ENCODE measurements around the gene C1orf210. TPM values are rescaled to one million over a fixed set of nuclear protein-coding genes. Genes with fewer than 3 reads are reported as not detected.

C1orf210 gene
- polyA plus RNA-seq, 3 donors = 25.6 to 27.8 (median 26.5) TPM

GRCh38 chr1:43275826-43276620 lies 9.4 kb downstream of the C1orf210 start:
- DNase-seq (ENCODE audit: low read depth in 3 of 3, low spot score in 2 of 3) = no peak

DNA sequence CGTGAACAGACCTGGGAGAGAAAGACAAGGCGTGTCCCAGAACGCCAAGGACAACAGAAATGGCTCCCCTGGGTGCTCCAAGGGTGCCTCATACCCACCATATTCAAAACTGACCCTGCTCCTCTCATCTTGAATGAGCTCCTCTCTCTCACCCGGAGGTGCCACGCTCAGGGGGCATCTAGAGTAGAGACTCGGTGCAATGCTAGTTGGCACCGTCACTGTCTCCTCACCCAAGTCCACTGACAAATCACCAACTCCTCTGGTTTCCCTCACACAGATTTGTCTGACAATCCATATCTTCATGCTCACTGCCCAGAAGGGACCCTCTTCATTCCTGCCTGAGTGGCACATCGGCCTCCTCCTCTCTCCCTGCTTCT lies 10.6 kb downstream of the C1orf210 start:
- DNase-seq (ENCODE audit: low read depth in 3 of 3, low spot score in 2 of 3) = no peak

DNA sequence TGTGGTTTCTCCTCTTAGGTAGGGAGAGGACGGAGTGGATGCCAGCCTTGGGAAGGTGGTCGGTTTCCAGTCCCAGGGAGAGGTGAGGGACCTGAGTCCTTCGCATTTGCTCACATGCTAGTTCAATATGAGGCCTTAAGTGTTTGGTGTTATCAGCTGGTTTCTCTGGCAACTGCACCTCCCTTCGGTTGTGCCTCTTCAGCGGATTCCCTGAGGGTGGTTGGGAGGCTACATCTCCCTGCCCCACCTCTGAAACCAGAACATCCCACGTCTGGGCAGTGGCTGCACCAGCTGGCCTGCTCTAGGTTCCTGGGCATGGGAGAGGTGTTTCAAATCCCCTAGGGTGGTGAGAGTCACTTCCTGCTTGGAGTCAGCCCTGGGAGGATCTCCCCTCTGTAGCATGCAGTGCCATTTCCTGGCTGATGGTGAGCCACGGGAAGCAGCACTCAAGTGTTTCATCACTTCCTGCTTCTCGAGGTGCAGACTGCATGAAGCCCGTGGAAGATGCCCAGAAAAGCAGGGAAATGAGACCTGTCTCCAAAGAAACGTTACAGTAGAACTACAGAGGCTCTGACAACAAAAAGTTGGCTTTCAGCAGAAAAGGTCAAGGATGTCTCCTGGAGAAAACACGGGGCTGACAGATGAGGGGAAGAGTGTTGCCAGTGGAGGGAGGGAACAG lies 11.1 kb downstream of the C1orf210 start:
- DNase-seq (ENCODE audit: low read depth in 3 of 3, low spot score in 2 of 3) = no peak

GRCh38 chr1:43273708-43274107 lies 11.7 kb downstream of the C1orf210 start:
- no peak for DNase-seq (ENCODE audit: low read depth in 3 of 3, low spot score in 2 of 3)

DNA sequence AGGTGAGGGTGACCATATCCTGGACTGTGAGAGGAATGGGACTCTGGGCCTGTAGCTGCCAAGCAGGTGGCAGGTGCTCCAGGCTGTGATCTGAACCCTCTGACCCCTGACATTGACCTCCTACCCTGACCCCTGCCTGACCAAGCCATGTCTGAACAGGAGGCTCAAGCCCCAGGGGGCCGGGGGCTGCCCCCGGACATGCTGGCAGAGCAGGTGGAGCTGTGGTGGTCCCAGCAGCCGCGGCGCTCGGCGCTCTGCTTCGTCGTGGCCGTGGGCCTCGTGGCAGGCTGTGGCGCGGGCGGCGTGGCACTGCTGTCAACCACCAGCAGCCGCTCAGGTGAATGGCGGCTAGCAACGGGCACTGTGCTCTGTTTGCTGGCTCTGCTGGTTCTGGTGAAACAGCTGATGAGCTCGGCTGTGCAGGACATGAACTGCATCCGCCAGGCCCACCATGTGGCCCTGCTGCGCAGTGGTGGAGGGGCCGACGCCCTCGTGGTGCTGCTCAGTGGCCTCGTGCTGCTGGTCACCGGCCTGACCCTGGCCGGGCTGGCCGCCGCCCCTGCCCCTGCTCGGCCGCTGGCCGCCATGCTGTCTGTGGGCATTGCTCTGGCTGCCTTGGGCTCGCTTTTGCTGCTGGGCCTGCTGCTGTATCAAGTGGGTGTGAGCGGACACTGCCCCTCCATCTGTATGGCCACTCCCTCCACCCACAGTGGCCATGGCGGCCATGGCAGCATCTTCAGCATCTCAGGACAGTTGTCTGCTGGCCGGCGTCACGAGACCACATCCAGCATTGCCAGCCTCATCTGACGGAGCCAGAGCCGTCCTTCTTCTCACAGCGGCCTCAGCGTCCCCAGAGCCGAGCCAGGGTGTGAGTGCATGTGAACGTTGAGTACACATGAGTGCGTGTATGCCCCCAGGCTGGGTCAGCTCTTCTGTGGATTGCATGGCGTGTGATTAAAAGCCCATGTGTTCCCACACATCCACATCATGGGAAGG lies 12.5 kb downstream of the C1orf210 start:
- DNase-seq (ENCODE audit: low read depth in 3 of 3, low spot score in 2 of 3) = no peak

DNA sequence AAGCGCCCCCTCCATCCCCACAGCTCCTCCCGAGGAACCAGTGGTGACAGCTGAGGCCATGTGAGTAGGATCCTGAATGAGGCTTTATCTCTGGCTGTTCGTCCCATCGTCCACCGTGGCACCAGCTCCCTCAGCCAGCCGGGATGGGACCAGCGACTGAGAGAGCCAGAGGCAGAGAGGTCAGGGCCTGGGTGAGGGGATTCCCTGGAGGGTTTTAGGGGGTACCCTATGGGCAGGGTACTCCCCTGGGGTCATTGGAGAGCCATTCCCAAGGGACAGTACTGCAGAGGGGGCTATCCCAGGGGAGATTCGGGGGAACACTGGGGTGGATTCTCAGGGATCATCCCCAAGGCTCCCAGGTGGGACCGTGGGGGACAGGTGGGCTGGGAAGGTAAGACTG lies 13.2 kb downstream of the C1orf210 start:
- no peak for DNase-seq (ENCODE audit: low read depth in 3 of 3, low spot score in 2 of 3)

DNA sequence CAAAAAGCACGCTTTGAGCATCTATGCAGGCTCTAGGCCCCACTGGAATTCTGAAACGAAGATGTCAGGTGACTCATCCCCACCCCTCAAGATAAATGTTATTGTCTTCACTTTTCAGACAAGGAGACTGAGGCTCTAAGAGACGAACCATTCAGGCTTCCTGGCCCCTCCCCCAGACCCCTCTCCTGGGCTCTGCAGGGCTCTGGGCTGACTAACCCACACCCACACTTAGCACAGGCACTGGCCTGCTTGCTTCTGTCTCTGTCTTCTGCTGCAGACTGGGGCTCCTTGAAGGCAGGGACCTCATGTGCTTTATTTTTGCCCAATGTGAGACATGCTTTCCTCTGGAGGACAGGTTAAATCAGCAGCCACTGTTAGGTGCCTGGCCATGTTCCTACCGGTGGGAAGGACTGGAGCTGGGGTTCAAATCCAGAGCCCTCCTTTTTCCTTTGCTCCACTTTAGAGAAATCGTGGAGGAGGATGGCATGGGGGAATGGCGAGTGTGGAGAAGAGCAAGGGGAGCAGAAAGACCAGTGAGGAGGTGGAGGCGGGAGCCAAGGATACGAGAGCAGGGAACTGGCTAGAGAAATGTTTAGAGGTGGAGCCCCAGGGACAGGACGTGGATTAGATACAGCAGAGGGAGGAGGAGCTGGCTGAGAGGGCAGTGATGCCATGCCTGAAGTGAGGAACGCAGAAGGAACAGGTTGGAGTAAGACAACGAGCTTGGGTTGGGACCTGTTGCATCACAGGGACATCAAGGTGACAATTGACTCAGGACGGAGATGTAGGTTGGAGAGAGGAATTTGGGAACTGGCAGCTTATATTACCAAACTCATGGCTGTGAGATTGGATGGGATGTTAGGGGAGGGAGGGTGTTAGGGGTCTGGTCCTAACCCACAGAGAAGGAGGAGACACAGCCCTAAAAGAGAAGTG lies 13.9 kb downstream of the C1orf210 start:
- no peak for DNase-seq (ENCODE audit: low read depth in 3 of 3, low spot score in 2 of 3)

GRCh38 chr1:43270421-43271095 lies 14.8 kb downstream of the C1orf210 start:
- no peak for DNase-seq (ENCODE audit: low read depth in 3 of 3, low spot score in 2 of 3)

DNA sequence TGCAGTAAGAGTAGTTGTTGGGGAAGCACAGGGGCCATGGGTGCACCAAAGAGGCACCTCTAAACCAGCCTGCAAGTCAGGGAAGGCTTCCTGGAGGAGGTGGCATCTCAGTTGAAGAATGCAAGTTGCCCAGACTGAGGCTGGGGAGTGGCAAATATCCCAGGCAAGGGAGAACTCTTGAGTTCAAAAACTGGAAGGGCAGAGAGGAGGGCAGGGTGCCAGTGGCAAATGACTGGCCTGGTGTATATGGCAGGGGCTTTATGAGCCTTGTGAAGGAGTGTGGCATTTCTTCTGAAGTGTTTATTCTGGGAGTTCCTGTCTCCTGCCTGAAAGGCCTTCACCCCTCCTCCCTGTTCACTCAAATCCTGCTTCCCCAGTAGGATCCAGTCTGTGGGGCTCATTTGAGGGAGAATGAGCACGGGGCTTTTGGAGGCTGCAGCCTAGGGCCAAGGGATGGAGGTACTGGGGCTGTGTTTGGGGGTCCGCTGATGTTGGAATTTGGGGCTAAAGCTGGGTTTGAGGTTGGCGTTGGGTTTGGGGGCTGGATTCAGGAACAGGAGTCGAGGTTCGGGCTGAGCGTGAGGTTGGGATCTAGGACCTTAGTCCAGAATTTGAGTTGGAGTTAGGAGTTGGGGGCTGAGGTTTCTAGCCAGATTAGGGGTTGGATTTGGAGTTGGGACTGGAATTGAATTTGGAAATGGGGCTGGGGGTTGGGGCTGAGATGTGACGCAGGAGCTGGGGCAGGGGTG lies 15.6 kb downstream of the C1orf210 start, which contains the start of gene TMEM125:
TMEM125 (plus strand) TSS at position 357 of the 749 bp plus-strand sequence. CDS start 2,740 bp downstream, outside the sequence.
- no peak for DNase-seq (ENCODE audit: low read depth in 3 of 3, low spot score in 2 of 3)

- no peak for DNase-seq (ENCODE audit: low read depth in 3 of 3, low spot score in 2 of 3)
Observed at GRCh38 chr1:43267818-43268425, 17.5 kb downstream of the C1orf210 start.

- DNase-seq (ENCODE audit: low read depth in 3 of 3, low spot score in 2 of 3) = no peak
Observed at GRCh38 chr1:43267291-43267805, 18.0 kb downstream of the C1orf210 start.

GRCh38 chr1:43266881-43267280 lies 18.5 kb downstream of the C1orf210 start:
- DNase-seq (ENCODE audit: low read depth in 3 of 3, low spot score in 2 of 3) = no peak

DNA sequence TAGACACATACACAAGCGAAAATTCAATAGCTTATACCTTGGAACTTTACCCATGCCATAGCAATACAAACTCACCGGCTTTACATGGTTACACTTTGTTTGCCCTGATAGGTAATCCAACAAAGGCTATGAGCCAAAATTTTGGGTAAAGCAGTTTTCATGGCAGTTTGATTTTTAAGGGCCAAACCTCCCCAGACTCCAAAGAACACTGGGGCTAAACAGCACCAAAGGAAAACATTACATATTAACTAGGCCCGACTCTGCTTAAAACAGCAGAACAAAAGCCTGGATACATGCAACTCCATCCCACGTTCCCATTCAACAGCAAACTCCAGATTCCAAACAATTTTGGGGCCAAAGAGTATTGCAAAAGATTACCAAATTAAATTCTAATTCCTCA lies 19.9 kb downstream of the C1orf210 start:
- no peak for DNase-seq (ENCODE audit: low read depth in 3 of 3, low spot score in 2 of 3)

GRCh38 chr1:43258370-43258769 lies 27.0 kb downstream of the C1orf210 start:
- no peak for DNase-seq (ENCODE audit: low read depth in 3 of 3, low spot score in 2 of 3)

DNA sequence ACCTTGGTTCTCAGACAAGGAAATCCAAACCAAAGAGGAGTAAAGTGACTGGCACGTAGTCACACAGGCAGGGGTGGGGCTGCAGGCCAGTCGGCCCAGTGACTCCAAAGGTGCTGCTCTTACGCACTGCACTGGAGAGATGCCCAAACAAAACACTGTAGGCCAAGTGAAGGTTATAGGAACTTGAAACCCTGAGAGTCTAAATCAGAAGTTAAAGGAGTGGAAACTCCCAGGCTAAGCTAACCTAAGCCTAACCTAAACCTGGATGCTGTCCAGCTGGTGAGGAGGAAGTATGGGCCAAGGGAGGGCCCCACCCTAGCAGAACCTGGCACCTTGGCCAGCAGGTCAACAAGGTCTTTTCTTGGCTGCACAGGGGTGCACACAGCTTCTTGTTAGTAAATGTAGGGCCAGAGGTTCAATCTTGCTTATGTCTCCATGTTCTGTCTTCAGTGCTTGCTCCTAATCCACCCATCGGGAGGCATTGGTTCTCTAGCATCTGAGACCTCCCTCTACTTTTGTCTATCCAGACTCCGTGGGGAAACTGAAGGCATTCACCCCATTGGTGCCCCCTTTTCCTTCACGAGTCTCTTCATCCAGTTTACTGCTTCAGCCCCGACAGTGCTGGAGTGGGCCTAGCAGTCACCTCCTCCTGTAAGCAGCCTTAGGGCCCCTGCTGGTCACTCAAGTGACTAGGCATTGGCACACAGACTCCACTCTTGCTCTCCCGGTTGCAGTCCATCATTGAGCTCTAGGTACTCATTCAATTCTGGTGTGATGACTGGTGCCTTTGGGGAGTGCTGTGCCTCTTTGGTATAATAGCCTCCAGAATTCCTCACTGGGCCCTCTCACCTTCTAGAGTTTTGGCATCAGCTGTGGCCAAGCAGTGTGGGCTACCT lies 28.5 kb downstream of the C1orf210 start:
- no peak for DNase-seq (ENCODE audit: low read depth in 3 of 3, low spot score in 2 of 3)

DNA sequence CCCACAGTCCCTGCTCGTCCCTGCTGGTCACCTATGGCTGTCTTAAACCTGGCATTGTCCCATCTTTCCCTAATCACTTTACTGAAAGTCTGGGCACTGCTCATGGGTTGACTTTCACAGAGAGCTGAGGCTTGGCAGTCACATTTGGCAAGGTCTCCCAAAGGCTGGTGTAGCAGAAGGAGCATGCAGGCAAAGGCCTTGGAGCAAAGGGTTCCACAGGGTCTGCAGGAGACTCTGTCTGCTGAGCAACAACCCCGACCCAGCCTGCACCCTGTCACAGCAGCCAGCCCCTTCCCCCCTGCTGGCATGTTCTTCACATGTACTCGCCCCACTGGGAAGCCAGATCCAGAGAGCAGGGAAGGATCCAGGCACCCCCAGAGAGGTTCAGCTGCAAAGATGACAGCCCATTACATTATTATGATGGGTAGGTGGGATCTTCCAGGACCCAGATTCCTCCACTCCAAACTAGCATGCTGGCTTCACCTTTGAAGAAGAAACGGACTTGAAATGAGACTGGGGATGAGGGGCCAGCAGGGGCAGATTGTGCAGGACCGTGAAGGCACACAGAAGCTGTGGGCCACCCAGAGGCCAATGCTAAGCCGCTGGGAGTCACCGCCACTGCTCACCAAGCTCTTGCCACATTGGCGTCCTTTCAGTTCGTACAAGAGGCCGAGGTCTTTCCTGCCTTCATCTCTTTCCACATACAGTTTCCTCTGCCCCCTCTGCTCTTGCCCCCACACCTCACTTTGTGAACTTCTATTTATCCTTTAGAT lies 29.8 kb downstream of the C1orf210 start:
- no peak for DNase-seq (ENCODE audit: low read depth in 3 of 3, low spot score in 2 of 3)
